OCI-LY3 (cell line): ENCODE data around the gene SETDB2.
A peak's percentile ranks its signal among the peaks of the same experiment; 100 is the strongest.

Experiments
- H2AFZ ChIP-seq: fragments of 200-600, 300-600 bp; shearing (Covaris generic); 2 replicates; pipeline ENCODE4 v1.6.0; 2014; ENCODE audit warnings: antibody characterized with exemption, low read depth, low read length
- H3K27ac ChIP-seq: fragments of 200-600, 300-600 bp; sonication (generic); 2 replicates; pipeline ENCODE4 v1.5.1; 2014; ENCODE audit warnings: mild to moderate bottlenecking, low read length, moderate library complexity, mixed read lengths
- H3K27me3 ChIP-seq: fragments of 200-600, 300-600 bp; sonication (generic); 2 replicates; pipeline ENCODE4 v1.6.1; 2014; ENCODE audit warnings: low read depth, low read length, mixed read lengths
- H3K36me3 ChIP-seq: fragments of 200-600, 300-600 bp; sonication (generic); replicated peaks from 2 replicates; pipeline ENCODE3; 2014; ENCODE audit warnings: low read depth, low read length, mixed read lengths
- H3K4me1 ChIP-seq: fragments of 300-600, 200-600 bp; sonication (generic); 2 replicates; pipeline ENCODE4 v1.6.1; 2014; ENCODE audit warnings: low read length, mixed read lengths
- H3K4me2 ChIP-seq: fragments of 200-600, 300-600 bp; sonication (generic); 2 replicates; pipeline ENCODE4 v1.6.1; 2014; ENCODE audit warnings: low read length, mixed read lengths
- H3K4me3 ChIP-seq: fragments of 300-600, 200-600 bp; sonication (generic); 2 replicates; pipeline ENCODE4 v1.5.1; 2014; ENCODE audit warnings: antibody characterized with exemption, mild to moderate bottlenecking, low read length, moderate library complexity
- H3K79me2 ChIP-seq: fragments of 300-600, 200-600 bp; shearing (Covaris generic); 2 replicates; pipeline ENCODE4 v1.6.1; 2014; ENCODE audit warnings: mild to moderate bottlenecking, low read length, mixed read lengths
- H3K9ac ChIP-seq: fragments of 300-600, 200-600 bp; shearing (Covaris generic); 2 replicates; pipeline ENCODE4 v1.6.0; 2014; ENCODE audit warnings: mild to moderate bottlenecking, low read length, moderate library complexity
- H3K9me3 ChIP-seq: fragments of 200-600, 300-600 bp; shearing (Covaris generic); 2 replicates; pipeline ENCODE4 v1.6.1; 2014; ENCODE audit warnings: low read length, mixed read lengths; ENCODE audit not compliant: insufficient read depth
- H4K20me1 ChIP-seq: fragments of 200-600, 300-600 bp; sonication (generic); 2 replicates; pipeline ENCODE4 v1.6.1; 2016; ENCODE audit warnings: low read length, mixed read lengths; ENCODE audit not compliant: insufficient read depth
- EZH2phosphoT487 ChIP-seq: fragments of 200-600 bp; shearing (Covaris generic); IDR thresholded peaks from 2 replicates; pipeline ENCODE4 v1.6.1; 2018; ENCODE audit warnings: antibody characterized with exemption, mixed run types, low read depth
- TF ChIP-seq, protein P1 (sequence below): fragments of 200-600, 300-600 bp; sonication (generic); IDR thresholded peaks from 2 replicates; pipeline ENCODE4 v1.5.1; 2014; ENCODE audit warnings: antibody characterized with exemption, low read length, low read depth

The SETDB2 gene

GRCh38 chr13:49443704-49444523 is at the start of gene SETDB2, which contains the start of gene CAB39L:
TSS of gene SETDB2 (plus strand) at chr13:49444274. CDS start at chr13:49451894, 7,620 bp downstream.
TSS of gene CAB39L (minus strand) at chr13:49444064. CDS start at chr13:49382910, 61,154 bp downstream.
- Histone ChIP-seq H3K4me1 (peaks cover 8% of the 10 kb centered on the region; the same call in 1 of the 2 replicates), H3K4me2 (peak within 1 kb of the TSS; percentile 90), H3K36me3 (peaks cover 5% of the 10 kb centered on the region), H3K9me3 (no peaks in the 10 kb centered on the region), H4K20me1 (no peaks in the 10 kb centered on the region), H2AFZ (peak within 1 kb of the TSS; percentile 91), H3K27ac (peak within 1 kb of the TSS; percentile 85), H3K27me3 (no peaks in the 10 kb centered on the region), H3K9ac (peak within 1 kb of the TSS; percentile 80), H3K79me2 (peaks cover 33% of the 10 kb centered on the region), H3K4me3 (peak within 1 kb of the TSS; percentile 87)
- no peak for TF ChIP-seq EZH2phosphoT487
- TF ChIP-seq, protein P1, sequence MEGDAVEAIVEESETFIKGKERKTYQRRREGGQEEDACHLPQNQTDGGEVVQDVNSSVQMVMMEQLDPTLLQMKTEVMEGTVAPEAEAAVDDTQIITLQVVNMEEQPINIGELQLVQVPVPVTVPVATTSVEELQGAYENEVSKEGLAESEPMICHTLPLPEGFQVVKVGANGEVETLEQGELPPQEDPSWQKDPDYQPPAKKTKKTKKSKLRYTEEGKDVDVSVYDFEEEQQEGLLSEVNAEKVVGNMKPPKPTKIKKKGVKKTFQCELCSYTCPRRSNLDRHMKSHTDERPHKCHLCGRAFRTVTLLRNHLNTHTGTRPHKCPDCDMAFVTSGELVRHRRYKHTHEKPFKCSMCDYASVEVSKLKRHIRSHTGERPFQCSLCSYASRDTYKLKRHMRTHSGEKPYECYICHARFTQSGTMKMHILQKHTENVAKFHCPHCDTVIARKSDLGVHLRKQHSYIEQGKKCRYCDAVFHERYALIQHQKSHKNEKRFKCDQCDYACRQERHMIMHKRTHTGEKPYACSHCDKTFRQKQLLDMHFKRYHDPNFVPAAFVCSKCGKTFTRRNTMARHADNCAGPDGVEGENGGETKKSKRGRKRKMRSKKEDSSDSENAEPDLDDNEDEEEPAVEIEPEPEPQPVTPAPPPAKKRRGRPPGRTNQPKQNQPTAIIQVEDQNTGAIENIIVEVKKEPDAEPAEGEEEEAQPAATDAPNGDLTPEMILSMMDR, result peak; percentile 38; the same call in 1 of the 2 replicates

- Histone ChIP-seq H3K27ac (no peak overlapping the region), H3K36me3 (no peaks in the 10 kb centered on the region), H3K79me2 (no peaks in the 10 kb centered on the region), H3K4me2 (no peak overlapping the region), H2AFZ (no peak overlapping the region), H3K4me3 (no peak overlapping the region), H4K20me1 (no peaks in the 10 kb centered on the region), H3K4me1 (no peaks in the 10 kb centered on the region), H3K9me3 (no peaks in the 10 kb centered on the region), H3K27me3 (no peaks in the 10 kb centered on the region), H3K9ac (no peak overlapping the region)
- no peak for TF ChIP-seq EZH2phosphoT487
- TF ChIP-seq, protein P1, result no peak
Observed at GRCh38 chr13:49395451-49395865, 48.6 kb upstream of the SETDB2 start.

DNA sequence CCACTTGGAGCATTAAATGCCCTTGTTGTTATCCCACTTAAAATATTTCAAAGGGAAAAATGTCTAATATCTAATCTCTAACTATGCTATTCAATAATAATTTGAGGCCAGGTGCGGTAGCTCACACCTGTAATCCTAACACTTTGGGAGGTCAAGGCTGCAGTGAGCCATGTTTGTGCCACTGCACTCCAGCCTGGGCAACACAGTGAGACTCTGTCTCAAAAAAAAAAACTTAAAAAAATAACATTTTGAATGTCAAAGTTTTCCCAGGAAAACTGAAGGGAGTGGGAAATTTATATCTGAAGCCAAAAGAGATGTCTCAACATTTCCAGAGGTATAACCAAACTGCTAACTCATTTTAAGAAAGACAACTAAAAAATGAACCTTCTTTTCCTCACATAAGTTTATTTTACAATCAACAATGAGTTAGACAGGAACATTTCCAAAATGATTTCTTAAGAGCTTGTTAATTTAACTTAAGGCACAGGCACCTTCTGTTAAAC is 48.1 kb upstream of the SETDB2 start:
- H3K9ac ChIP-seq, result no peak overlapping the region
- no peak overlapping the region for H3K4me3 ChIP-seq
- H3K79me2 ChIP-seq, result no peaks in the 10 kb centered on the region
- no peaks in the 10 kb centered on the region for H3K9me3 ChIP-seq
- H2AFZ ChIP-seq, result no peak overlapping the region
- no peaks in the 10 kb centered on the region for H3K27me3 ChIP-seq
- H4K20me1 ChIP-seq, result no peaks in the 10 kb centered on the region
- no peak overlapping the region for H3K27ac ChIP-seq
- H3K4me2 ChIP-seq, result no peak overlapping the region
- H3K36me3 ChIP-seq, result no peaks in the 10 kb centered on the region
- TF ChIP-seq, protein P1, result no peak
- TF ChIP-seq EZH2phosphoT487, result no peak
- peaks cover 2% of the 10 kb centered on the region; the same call in 1 of the 2 replicates for H3K4me1 ChIP-seq

DNA sequence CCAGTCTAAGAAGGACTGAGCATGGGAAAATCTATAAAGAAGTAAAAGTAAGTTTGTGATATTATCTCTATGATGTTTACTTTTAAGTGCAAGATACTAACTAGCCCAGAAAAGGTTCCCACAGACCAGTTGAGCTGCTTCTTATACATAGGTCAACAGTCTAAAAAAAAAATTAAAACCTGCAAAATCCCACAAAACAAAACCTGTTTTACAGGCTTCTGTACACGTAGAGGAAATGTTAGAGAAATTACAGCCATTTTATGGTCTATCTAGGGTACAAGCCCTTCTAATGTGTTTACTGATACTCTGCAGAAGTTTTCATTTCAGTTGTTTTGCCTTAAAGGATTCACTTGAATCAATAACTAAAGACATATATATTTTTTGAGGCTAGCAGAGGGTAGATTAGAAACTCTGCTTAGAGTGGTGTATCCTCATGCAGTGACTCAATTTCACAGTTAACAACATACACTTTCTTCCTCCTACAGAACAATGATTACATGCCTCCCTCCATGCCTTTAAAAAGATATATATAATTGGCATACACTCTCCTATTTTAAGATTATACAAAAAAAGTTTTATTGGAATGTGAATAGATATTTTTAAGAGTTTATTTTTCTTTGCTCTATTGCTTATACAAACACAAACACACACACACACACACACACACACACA is 44.1 kb upstream of the SETDB2 start:
- Histone ChIP-seq H3K36me3 (no peaks in the 10 kb centered on the region), H3K9me3 (peaks cover 11% of the 10 kb centered on the region), H3K4me2 (no peak overlapping the region), H2AFZ (no peak overlapping the region), H3K79me2 (no peaks in the 10 kb centered on the region), H3K4me1 (peaks cover 5% of the 10 kb centered on the region; the same call in 1 of the 2 replicates), H3K27me3 (no peaks in the 10 kb centered on the region), H4K20me1 (no peaks in the 10 kb centered on the region), H3K4me3 (no peak overlapping the region), H3K9ac (no peak overlapping the region), H3K27ac (no peak overlapping the region)
- TF ChIP-seq, protein P1, result no peak
- TF ChIP-seq EZH2phosphoT487, result no peak
